Urothelium cell line (cell line): Measurements from ENCODE around the gene ZMAT5.

Experiments used
- DNase-seq: peaks from one replicate; pipeline ENCODE4 v3.0.0; 2011; ENCODE audit warnings: low spot score, mixed read lengths
- FAIRE-seq: peaks from 2 replicates; lab custom pipeline; 2011; peaks lifted over from hg19 to GRCh38; lab: Jason Lieb, UNC

The ZMAT5 gene

GRCh38 chr22:29766632-29767170, at the start of gene ZMAT5:
TSS of gene ZMAT5 (minus strand) at chr22:29767007. CDS start at chr22:29748544, 18,463 bp downstream.
- peak; percentile 91 for FAIRE-seq
- DNase-seq: peak; percentile 100

DNA sequence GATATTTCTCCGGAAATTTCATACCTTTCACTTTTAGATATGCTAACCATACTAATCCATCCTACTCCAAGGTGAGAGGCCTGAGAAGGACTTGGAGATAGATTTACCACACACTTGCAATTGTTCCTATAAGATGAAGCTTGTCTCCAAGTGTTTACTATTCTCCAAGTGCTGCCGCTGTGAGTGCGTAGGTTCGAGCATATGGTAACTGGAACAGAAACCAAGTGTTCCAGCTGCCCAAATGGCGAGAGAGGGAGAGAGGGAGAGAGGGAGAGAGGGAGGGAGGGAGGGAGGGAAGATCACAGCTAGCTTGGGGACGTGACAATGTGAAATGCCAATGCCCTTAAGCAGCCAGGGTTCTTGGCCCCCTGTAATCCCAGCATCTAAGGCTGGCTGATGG, 49.7 kb upstream of the ZMAT5 start:
- no peak for FAIRE-seq
- DNase-seq: no peak

- FAIRE-seq: no peak
- DNase-seq: no peak
Observed at GRCh38 chr22:29816128-29816527, 49.3 kb upstream of the ZMAT5 start.

GRCh38 chr22:29815580-29815979, 48.8 kb upstream of the ZMAT5 start:
- no peak for FAIRE-seq
- no peak for DNase-seq

- DNase-seq (no peak), FAIRE-seq (peak; percentile 56)
Observed at GRCh38 chr22:29814003-29814402, 47.2 kb upstream of the ZMAT5 start.

DNA sequence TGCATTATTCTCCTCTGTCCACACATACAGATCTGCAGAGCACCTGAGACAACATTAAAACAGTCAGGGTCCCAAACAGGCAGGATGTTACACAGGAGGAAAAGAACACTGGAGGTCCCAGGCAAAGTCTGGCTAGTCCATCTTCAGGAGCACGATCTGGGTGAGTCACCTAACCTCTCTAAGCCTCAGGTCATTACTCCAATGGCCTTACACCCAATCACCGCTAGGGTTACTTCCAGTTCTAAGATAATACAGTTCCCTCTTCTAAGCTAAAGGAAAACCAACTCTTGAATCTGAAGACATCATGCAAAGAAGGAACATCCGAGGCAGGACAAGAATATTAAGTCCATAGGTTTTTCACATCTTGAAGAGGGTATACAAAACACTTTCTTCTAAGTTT, 46.8 kb upstream of the ZMAT5 start:
- DNase-seq: peak; percentile 62
- FAIRE-seq: no peak

- DNase-seq (no peak), FAIRE-seq (no peak)
Observed at GRCh38 chr22:29813126-29813525, 46.3 kb upstream of the ZMAT5 start.

DNA sequence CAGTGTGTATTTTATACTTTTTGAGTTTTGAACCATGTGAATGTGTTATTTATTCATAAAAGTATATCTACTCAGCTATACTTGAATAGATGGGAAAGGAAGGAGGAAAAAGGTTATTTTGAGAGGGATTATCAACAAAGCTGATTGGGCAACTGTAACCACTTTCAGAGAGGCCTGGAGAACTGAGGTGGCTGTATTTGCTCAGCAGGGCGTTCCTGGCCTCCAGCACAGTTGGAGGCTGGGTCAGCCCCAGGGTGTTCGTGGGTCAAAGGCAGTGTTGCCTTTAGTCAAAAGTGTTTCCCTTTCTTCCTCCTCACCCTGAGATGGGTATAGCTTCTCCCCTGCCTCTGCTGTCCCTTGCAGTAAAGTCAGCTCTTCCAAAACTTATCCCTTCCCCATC, 44.6 kb upstream of the ZMAT5 start:
- DNase-seq (no peak), FAIRE-seq (peak; percentile 32)

GRCh38 chr22:29810216-29810615, 43.4 kb upstream of the ZMAT5 start:
- DNase-seq: no peak
- no peak for FAIRE-seq

DNA sequence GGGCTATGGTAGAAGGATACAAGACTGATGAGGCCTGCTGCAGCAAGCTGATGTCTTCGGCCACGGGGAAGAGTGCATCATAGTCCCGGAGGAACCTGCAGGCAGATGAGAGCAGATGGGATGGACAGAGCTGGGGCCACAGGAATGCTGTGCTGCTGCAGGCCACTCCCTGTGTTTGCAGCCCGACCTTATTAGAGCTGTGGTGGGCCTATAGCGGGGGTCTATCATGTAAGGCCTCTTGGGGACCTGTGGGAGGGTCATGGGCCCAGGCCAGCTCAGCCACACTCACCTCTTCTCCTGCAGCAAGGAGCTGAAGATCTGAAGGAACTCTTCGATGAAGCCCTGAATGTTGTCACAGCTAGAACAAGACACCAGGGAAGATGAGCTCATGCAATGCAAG, 39.4 kb upstream of the ZMAT5 start:
- peak; percentile 5 for FAIRE-seq

GRCh38 chr22:29804985-29805384, 38.2 kb upstream of the ZMAT5 start:
- FAIRE-seq (no peak), DNase-seq (no peak)

More for the DNA sequence above, 39.4 kb upstream of the ZMAT5 start:
- DNase-seq: no peak

- DNase-seq: no peak
- no peak for FAIRE-seq
Observed at GRCh38 chr22:29803190-29803589, 36.4 kb upstream of the ZMAT5 start.

DNA sequence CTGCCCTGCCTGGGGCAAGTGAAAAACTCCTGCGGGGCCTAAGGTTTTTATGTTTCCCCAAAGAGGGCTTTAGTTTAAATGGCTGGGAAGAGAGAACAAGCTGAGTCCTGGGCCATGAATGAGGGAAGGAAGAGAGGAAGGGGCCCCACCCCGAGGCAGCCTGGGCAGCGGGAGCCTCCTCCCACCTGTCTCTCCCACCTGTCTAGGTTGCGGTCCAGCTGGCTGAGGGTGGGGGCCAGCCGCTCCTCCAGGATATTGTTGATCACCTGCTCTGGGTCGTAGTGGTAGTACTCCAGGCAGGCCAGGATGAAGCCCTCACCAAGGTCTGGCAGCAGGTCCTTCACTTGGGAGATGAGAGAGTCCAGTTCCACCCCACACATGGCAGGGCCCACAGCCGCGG, 35.0 kb upstream of the ZMAT5 start:
- DNase-seq: no peak
- FAIRE-seq: no peak

DNA sequence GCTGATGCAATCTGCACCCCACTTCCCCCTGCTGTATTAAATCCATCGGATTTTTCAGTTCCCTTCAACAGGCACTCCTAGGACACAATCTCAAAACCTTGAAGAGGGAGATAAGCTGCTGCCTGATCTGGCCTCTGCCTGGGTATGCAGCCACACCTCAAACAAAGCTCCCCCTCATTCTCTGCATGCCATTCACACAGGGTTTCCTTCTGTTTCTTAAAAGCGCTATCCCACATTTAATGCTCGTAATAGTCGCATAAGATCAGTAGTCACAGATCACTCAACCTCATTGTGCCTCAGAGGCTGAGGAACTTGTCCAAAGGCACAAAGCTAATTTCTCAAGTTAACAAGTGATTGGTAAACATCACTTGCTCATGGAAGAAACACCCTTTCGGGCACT, 34.3 kb upstream of the ZMAT5 start:
- FAIRE-seq (no peak), DNase-seq (no peak)

- FAIRE-seq (peak; percentile 91), DNase-seq (peak; percentile 86)
Observed at GRCh38 chr22:29799217-29799680, 32.4 kb upstream of the ZMAT5 start.

DNA sequence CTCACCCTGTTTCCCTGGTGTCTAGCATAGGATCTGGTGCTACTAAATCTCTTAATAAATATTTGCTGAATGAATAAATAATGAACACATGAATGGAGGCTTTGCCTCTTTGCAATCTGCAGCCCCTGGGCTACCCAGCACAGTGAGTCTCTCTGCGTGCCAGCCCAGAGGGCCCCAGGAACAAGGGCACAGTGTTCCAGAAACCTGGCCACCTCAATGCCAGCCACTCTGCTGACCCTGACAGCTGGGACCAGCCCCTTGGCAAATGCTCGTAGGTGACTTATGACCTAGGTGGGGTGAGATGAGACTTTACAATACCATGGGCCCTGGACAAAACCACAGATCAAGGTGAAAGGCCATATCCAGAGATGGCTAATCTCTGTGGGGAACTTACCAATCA, 32.0 kb upstream of the ZMAT5 start:
- no peak for FAIRE-seq
- DNase-seq: no peak

GRCh38 chr22:29798318-29798717, 31.5 kb upstream of the ZMAT5 start:
- FAIRE-seq (no peak), DNase-seq (no peak)

GRCh38 chr22:29797351-29797750, 30.5 kb upstream of the ZMAT5 start:
- no peak for DNase-seq
- no peak for FAIRE-seq

DNA sequence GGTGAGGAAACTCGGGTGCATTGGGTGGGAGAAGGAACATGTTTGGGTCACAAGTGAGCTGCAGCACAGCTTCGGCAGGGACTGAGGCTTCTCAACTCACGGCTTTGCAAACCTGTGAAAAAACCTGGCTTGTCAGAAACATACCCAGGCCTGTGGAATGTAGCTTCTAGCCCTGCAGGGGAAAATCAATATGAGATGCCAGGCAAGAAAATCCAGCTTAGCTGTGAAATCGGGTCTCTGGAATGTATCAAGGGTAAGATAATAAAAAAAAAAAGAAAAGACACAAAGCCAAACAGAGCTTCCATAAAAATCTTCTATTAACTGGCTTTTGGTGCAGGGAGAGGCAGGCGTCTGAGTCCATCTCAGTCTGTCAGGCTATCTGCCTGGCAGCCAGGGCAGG, 28.9 kb upstream of the ZMAT5 start:
- FAIRE-seq (no peak), DNase-seq (no peak)

DNA sequence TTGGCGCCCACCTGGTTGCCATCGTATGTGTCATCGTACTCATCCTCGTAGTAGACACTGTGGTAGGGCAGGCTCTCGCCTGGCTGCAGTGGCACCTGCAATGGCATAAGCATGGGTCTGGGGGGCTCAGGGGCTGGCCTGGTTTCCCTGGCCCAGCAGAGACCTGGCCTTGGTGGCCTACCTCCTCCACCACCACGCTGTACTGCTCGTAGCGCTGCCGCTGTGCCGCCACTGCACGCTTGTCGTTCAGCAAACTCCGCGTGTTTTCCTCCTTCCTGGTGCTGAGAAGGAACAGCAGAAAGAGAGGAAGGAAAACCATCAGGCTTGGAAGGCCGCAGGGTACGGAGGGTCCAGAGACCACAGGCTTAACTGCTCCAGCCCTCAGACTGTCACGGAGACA, 26.6 kb upstream of the ZMAT5 start:
- DNase-seq (no peak), FAIRE-seq (peak; percentile 58)

GRCh38 chr22:29790061-29790460, 23.3 kb upstream of the ZMAT5 start:
- no peak for FAIRE-seq
- no peak for DNase-seq

DNA sequence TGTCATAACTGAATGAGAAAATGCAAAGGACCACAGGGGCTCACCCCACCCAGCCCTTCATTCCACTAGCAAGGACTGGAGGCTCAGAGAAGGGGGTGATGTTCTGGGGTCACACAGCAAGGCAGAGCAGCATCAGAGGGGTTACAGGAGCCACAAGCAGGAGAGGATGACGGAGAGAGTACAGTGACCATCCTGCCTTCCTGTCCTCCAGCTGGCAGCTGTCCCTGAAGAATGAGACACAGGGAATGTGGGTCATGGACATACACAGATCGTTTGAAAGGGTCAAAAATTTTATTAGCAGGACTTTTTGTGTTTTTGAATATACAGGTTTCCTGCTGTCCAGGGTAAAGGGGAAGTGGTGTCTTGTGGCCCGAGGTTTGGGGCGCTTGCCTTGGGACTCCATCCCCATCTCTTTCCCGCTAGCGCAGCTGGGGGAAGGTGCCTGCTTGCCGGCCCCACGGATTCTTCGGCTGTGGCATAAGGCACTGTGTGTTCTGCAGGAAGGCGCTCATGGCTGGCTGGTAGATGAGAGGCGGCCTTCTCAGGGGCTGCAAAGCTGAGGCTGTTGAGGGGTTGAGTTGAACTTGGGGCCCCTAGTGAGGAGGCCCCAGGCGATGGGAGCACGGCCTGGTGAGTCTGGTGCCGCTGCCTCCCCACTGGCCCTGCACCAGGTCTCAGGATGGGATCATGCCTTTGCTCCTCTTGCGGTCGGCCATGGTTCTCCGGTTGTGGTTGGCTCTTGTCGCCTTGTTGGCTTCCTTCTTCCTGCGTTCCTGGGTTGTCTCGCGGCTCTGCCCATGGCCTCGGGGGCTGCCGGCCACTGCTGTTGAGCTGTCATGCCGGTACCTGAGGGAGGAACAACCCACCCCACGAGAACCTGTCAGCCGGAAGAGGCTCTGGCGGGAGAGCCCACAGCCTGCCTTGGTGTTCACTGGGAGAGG, 21.8 kb upstream of the ZMAT5 start:
- DNase-seq (no peak), FAIRE-seq (no peak)
